ENCODE measurements around the gene TMEM200A. TPM values are rescaled to one million over a fixed set of nuclear protein-coding genes. Genes with fewer than 3 reads are reported as not detected.
"Not testable (repeated sequence)": the region's sequence is repeated elsewhere in the genome, so short reads cannot be mapped to it uniquely, and the experiment has no call there.

TMEM200A gene
- polyA plus RNA-seq, result 10 to 100 TPM in 1 of 4 donors, 1 to 10 TPM in 2, under 1 TPM in 1; 0.45 to 49.0 (median 5.0) TPM
- long read RNA-seq, donor 1, transcript TMEM200A-204 (2 exons, 2,899 nt), result minor isoform, 5 of 15 reads
- long read RNA-seq, donor 1, transcript TMEM200A-201 (3 exons, 3,512 nt), result major isoform, 10 of 15 reads
- long read RNA-seq, donor 1, partial matches to known transcripts, result 0 of 15 reads
- long read RNA-seq, donor 1, other reads (novel, unspliced or antisense), result 0 of 15 reads
- long read RNA-seq, donor 2, partial matches to known transcripts, result 0 of 7 reads
- long read RNA-seq, donor 2, other reads (novel, unspliced or antisense), result 0 of 7 reads
- long read RNA-seq, donor 3, partial matches to known transcripts, result 0 of 8 reads
- long read RNA-seq, donor 3, other reads (novel, unspliced or antisense), result 0 of 8 reads
- long read RNA-seq, donor 4, result 0 reads
- long read RNA-seq, donor 5, partial matches to known transcripts, result 0 of 3 reads
- long read RNA-seq, donor 5, other reads (novel, unspliced or antisense), result 0 of 3 reads
- long read RNA-seq, donor 6, transcript TMEM200A-201 (3 exons, 3,512 nt), result major isoform, 14 of 48 reads
- long read RNA-seq, donor 6, transcript TMEM200A-204 (2 exons, 2,899 nt), result minor isoform, 7 of 48 reads
- long read RNA-seq, donor 6, partial matches to known transcripts, result 27 of 48 reads
- long read RNA-seq, donor 6, other reads (novel, unspliced or antisense), result 0 of 48 reads
- long read RNA-seq, donor 7, result 0 reads
- long read RNA-seq, donor 8, result 0 reads
- long read RNA-seq, donor 9, partial matches to known transcripts, result 0 of 1 reads
- long read RNA-seq, donor 9, other reads (novel, unspliced or antisense), result 0 of 1 reads
- long read RNA-seq, donor 10, transcript TMEM200A-201 (3 exons, 3,512 nt), result major isoform, 5 of 7 reads
- long read RNA-seq, donor 10, partial matches to known transcripts, result 0 of 7 reads
- long read RNA-seq, donor 10, other reads (novel, unspliced or antisense), result 0 of 7 reads

- Histone ChIP-seq H3K36me3 (ENCODE audit: control insufficient read depth in 3 of 3, insufficient read depth in 2 of 3, low read depth in 1 of 3, low read length in 3 of 3) (no peaks in the 10 kb centered on the region), H3K27me3 (ENCODE audit: control insufficient read depth in 3 of 3, insufficient read depth in 3 of 3, low read length in 3 of 3) (no peaks in the 10 kb centered on the region), H3K4me3 (ENCODE audit: low read depth in 1 of 3, low read length in 3 of 3) (peak within 1 kb of the TSS; percentile 63 to 92 (median 78)), H3K4me1 (ENCODE audit: control insufficient read depth in 3 of 3, insufficient read depth in 2 of 3, low read depth in 1 of 3, low read length in 2 of 3) (peaks cover 4 to 20% (median 4%) of the 10 kb centered on the region in 3 donors), H3K9me3 (ENCODE audit: control insufficient read depth in 2 of 2, insufficient read depth in 1 of 2, low read depth in 1 of 2, low read length in 1 of 2) (peaks cover 0 to 3% of the 10 kb centered on the region in 2 donors), H3K27ac (ENCODE audit: low read depth in 1 of 3, low read length in 2 of 3) (peak within 1 kb of the TSS; percentile 65 to 89 (median 83))
- DNase-seq (peak in 1 of 2 donors; percentile 89), FAIRE-seq (no peak)
- 1 to 3% (median 2%) methylated on average over 68 to 84 of the region's 84 CpGs for WGBS, 3 donors
These were observed at the start of gene TMEM200A for GRCh38 chr6:130365166-130366106. TMEM200A (plus strand) TSS chr6:130366017; CDS start chr6:130440423, 74,406 bp downstream.

- H3K9me3 ChIP-seq (ENCODE audit: control insufficient read depth in 2 of 2, insufficient read depth in 1 of 2, low read depth in 1 of 2, low read length in 1 of 2), result no peaks in the 10 kb centered on the region
- FAIRE-seq, result no peak
- no peaks in the 10 kb centered on the region for H3K4me1 ChIP-seq (ENCODE audit: control insufficient read depth in 3 of 3, insufficient read depth in 2 of 3, low read depth in 1 of 3, low read length in 2 of 3)
- H3K27me3 ChIP-seq (ENCODE audit: control insufficient read depth in 3 of 3, insufficient read depth in 3 of 3, low read length in 3 of 3), result no peaks in the 10 kb centered on the region
- H3K4me3 ChIP-seq (ENCODE audit: low read depth in 1 of 3, low read length in 3 of 3), result no peak overlapping the region
- WGBS, 3 donors, result 86 to 90% (median 89%) methylated on average over 2 of the region's 2 CpGs
- H3K36me3 ChIP-seq (ENCODE audit: control insufficient read depth in 3 of 3, insufficient read depth in 2 of 3, low read depth in 1 of 3, low read length in 3 of 3), result no peaks in the 10 kb centered on the region
- H3K27ac ChIP-seq (ENCODE audit: low read depth in 1 of 3, low read length in 2 of 3), result no peak overlapping the region
- no peak for DNase-seq
These were observed 44.9 kb upstream of the TMEM200A start for GRCh38 chr6:130320908-130321307.

- H3K27ac ChIP-seq (ENCODE audit: low read depth in 1 of 3, low read length in 2 of 3), result no peak overlapping the region
- no peaks in the 10 kb centered on the region for H3K36me3 ChIP-seq (ENCODE audit: control insufficient read depth in 3 of 3, insufficient read depth in 2 of 3, low read depth in 1 of 3, low read length in 3 of 3)
- DNase-seq (peak; percentile 61 to 67), FAIRE-seq (peak; percentile 51)
- H3K27me3 ChIP-seq (ENCODE audit: control insufficient read depth in 3 of 3, insufficient read depth in 3 of 3, low read length in 3 of 3), result no peaks in the 10 kb centered on the region
- no peaks in the 10 kb centered on the region for H3K4me1 ChIP-seq (ENCODE audit: control insufficient read depth in 3 of 3, insufficient read depth in 2 of 3, low read depth in 1 of 3, low read length in 2 of 3)
- no peak overlapping the region for H3K4me3 ChIP-seq (ENCODE audit: low read depth in 1 of 3, low read length in 3 of 3)
- no peaks in the 10 kb centered on the region for H3K9me3 ChIP-seq (ENCODE audit: control insufficient read depth in 2 of 2, insufficient read depth in 1 of 2, low read depth in 1 of 2, low read length in 1 of 2)
- WGBS, 3 donors, result 6 to 11% (median 6%) methylated on average over 3 of the region's 3 CpGs
These were observed 43.0 kb upstream of the TMEM200A start for GRCh38 chr6:130322673-130323268.

- Histone ChIP-seq H3K4me3 (ENCODE audit: low read depth in 1 of 3, low read length in 3 of 3) (no peak overlapping the region), H3K4me1 (ENCODE audit: control insufficient read depth in 3 of 3, insufficient read depth in 2 of 3, low read depth in 1 of 3, low read length in 2 of 3) (no peaks in the 10 kb centered on the region), H3K27me3 (ENCODE audit: control insufficient read depth in 3 of 3, insufficient read depth in 3 of 3, low read length in 3 of 3) (no peaks in the 10 kb centered on the region), H3K27ac (ENCODE audit: low read depth in 1 of 3, low read length in 2 of 3) (no peak overlapping the region), H3K36me3 (ENCODE audit: control insufficient read depth in 3 of 3, insufficient read depth in 2 of 3, low read depth in 1 of 3, low read length in 3 of 3) (no peaks in the 10 kb centered on the region), H3K9me3 (ENCODE audit: control insufficient read depth in 2 of 2, insufficient read depth in 1 of 2, low read depth in 1 of 2, low read length in 1 of 2) (no peaks in the 10 kb centered on the region)
- no peak for FAIRE-seq
- WGBS, 3 donors, result 80 to 90% (median 86%) methylated on average over 4 of the region's 4 CpGs
- no peak for DNase-seq
These were observed 41.2 kb upstream of the TMEM200A start for GRCh38 chr6:130324657-130325056.

- no peaks in the 10 kb centered on the region for H3K9me3 ChIP-seq (ENCODE audit: control insufficient read depth in 2 of 2, insufficient read depth in 1 of 2, low read depth in 1 of 2, low read length in 1 of 2)
- H3K27ac ChIP-seq (ENCODE audit: low read depth in 1 of 3, low read length in 2 of 3), result no peak overlapping the region
- 81 to 93% (median 87%) methylated on average over 3 of the region's 3 CpGs for WGBS, 3 donors
- no peaks in the 10 kb centered on the region for H3K27me3 ChIP-seq (ENCODE audit: control insufficient read depth in 3 of 3, insufficient read depth in 3 of 3, low read length in 3 of 3)
- no peak overlapping the region for H3K4me3 ChIP-seq (ENCODE audit: low read depth in 1 of 3, low read length in 3 of 3)
- FAIRE-seq (no peak), DNase-seq (no peak)
- no peaks in the 10 kb centered on the region for H3K4me1 ChIP-seq (ENCODE audit: control insufficient read depth in 3 of 3, insufficient read depth in 2 of 3, low read depth in 1 of 3, low read length in 2 of 3)
- H3K36me3 ChIP-seq (ENCODE audit: control insufficient read depth in 3 of 3, insufficient read depth in 2 of 3, low read depth in 1 of 3, low read length in 3 of 3), result no peaks in the 10 kb centered on the region
These were observed 39.3 kb upstream of the TMEM200A start for GRCh38 chr6:130326496-130326895.

GRCh38 chr6:130337534-130337933, 28.3 kb upstream of the TMEM200A start:
- no peak overlapping the region for H3K27ac ChIP-seq (ENCODE audit: low read depth in 1 of 3, low read length in 2 of 3)
- H3K4me1 ChIP-seq (ENCODE audit: control insufficient read depth in 3 of 3, insufficient read depth in 2 of 3, low read depth in 1 of 3, low read length in 2 of 3), result no peaks in the 10 kb centered on the region
- DNase-seq (peak in 1 of 2 donors; percentile 61), FAIRE-seq (no peak)
- H3K27me3 ChIP-seq (ENCODE audit: control insufficient read depth in 3 of 3, insufficient read depth in 3 of 3, low read length in 3 of 3), result no peaks in the 10 kb centered on the region
- WGBS, 3 donors, result 12 to 50% (median 28%) methylated on average over 3 of the region's 3 CpGs
- H3K36me3 ChIP-seq (ENCODE audit: control insufficient read depth in 3 of 3, insufficient read depth in 2 of 3, low read depth in 1 of 3, low read length in 3 of 3), result no peaks in the 10 kb centered on the region
- no peaks in the 10 kb centered on the region for H3K9me3 ChIP-seq (ENCODE audit: control insufficient read depth in 2 of 2, insufficient read depth in 1 of 2, low read depth in 1 of 2, low read length in 1 of 2)
- H3K4me3 ChIP-seq (ENCODE audit: low read depth in 1 of 3, low read length in 3 of 3), result no peak overlapping the region

GRCh38 chr6:130346324-130346723, 19.5 kb upstream of the TMEM200A start:
- not testable (repeated sequence) for DNase-seq; FAIRE-seq; H3K4me3 ChIP-seq (ENCODE audit: low read depth in 1 of 3, low read length in 3 of 3); H3K36me3 ChIP-seq (ENCODE audit: control insufficient read depth in 3 of 3, insufficient read depth in 2 of 3, low read depth in 1 of 3, low read length in 3 of 3); H3K27me3 ChIP-seq (ENCODE audit: control insufficient read depth in 3 of 3, insufficient read depth in 3 of 3, low read length in 3 of 3); H3K4me1 ChIP-seq (ENCODE audit: control insufficient read depth in 3 of 3, insufficient read depth in 2 of 3, low read depth in 1 of 3, low read length in 2 of 3); H3K9me3 ChIP-seq (ENCODE audit: control insufficient read depth in 2 of 2, insufficient read depth in 1 of 2, low read depth in 1 of 2, low read length in 1 of 2); H3K27ac ChIP-seq (ENCODE audit: low read depth in 1 of 3, low read length in 2 of 3)
- 83 to 87% (median 86%) methylated on average over 9 of the region's 9 CpGs for WGBS, 3 donors
